K562 (cell line): ENCODE results near the gene TTC39C. TPM values are rescaled to one million over a fixed set of nuclear protein-coding genes. Genes with fewer than 3 reads are reported as not detected.

Experiments used
- CHD7 ChIP-seq: fragments of 200-600 bp; sonication (generic); IDR thresholded peaks from one replicate; pipeline ENCODE4 v1.6.1; 2012; ENCODE audit warnings: mild to moderate bottlenecking, low read depth, low read length, inconsistent platforms
- TCF3 ChIP-seq: sonication (generic); formaldehyde crosslinking; IDR thresholded peaks from 2 replicates; pipeline ENCODE4 v1.4.0; 2020; ENCODE audit warnings: mild to moderate bottlenecking, missing genetic modification reagents
- polyA plus RNA-seq, 8 experiments: library from polyadenylated mRNA; depleted of rRNA in 4 of 8; stranded (reverse) in 5 of 8; unstranded in 3 of 8; fragments of >200 nt; fragmentation: Nextera tagmentation in 2 of 8; fragmentation: Illumina TruSeq in 1 of 8; extraction: Ambion mirVana in 2 of 8; extraction: Trizol in 1 of 8; gene quantifications; 2 replicates each; pipeline versions ENCODE4 v1.2.1 to v1.2.3, GENCODE V29; 2011 to 2014; ENCODE audit warnings: inconsistent platforms in 1 of 8, missing spikeins in 1 of 8
- total RNA-seq, 7 experiments: library from RNA; depleted of rRNA in 6 of 7; stranded (reverse); fragments of >200 nt in 6 of 7; fragmentation: Illumina TruSeq in 2 of 7; extraction: Trizol in 2 of 7; gene quantifications; 2 replicates each; pipeline versions ENCODE4 v1.2.1 to v1.2.3, GENCODE V29; 2011 to 2021; ENCODE audit warnings: low replicate concordance in 1 of 7

TTC39C gene
- total and polyA plus RNA-seq, 9 of the 15 experiments (the other 6 are each of a cell fraction or from before 2014, with no cell fraction given) = 0.01 to 0.58 (median 0.18) TPM; not detected in 5

GRCh38 chr18:24086082-24086481 lies 71.5 kb downstream of the TTC39C start (continued):
- TF ChIP-seq CHD7 = no peak
- TF ChIP-seq TCF3 = no peak
